Pancreas (tissue), 10 donors: Measurements from ENCODE around the gene XIAP. TPM values are rescaled to one million over a fixed set of nuclear protein-coding genes. Genes with fewer than 3 reads are reported as not detected.

Experiments used
- ATAC-seq, 4 donors: fragments of 200-7000 bp; cut with Tn5 transposase; one replicate each; pipeline versions ENCODE4 v1.8.0 to v1.9.1; 2020; ENCODE audit warnings: mild to moderate bottlenecking in 4 of 4, moderate library complexity in 4 of 4
- DNase-seq, 6 donors: peaks; one replicate each; pipeline ENCODE4 v3.0.0-alpha.2; 2020
- FAIRE-seq: peaks from 2 replicates; lab custom pipeline; 2012; peaks lifted over from hg19 to GRCh38; lab: Jason Lieb, UNC
- H3K27ac ChIP-seq, 4 donors: fragments of 200-600 bp; sonication (generic); 1 replicate in 3 of 4; 2 replicates in 1 of 4; pipeline versions ENCODE4 v1.5.0 to v1.8.0; 2020
- H3K27me3 ChIP-seq, 4 donors: fragments of 200-600 bp; one replicate each; pipeline ENCODE4 v1.8.0; 2021
- H3K36me3 ChIP-seq, 3 donors: fragments of 200-600 bp; sonication (generic) in 1 of 3; one replicate each; pipeline versions ENCODE4 v1.5.0 to v1.8.0; 2020 to 2021
- H3K4me1 ChIP-seq, 3 donors: fragments of 200-600 bp; one replicate each; pipeline ENCODE4 v1.8.0; 2021
- H3K4me3 ChIP-seq, 4 donors: fragments of 200-600 bp; sonication (generic) in 2 of 4; one replicate each; pipeline versions ENCODE4 v1.5.0 to v1.8.0; 2020 to 2021
- H3K9me3 ChIP-seq, 4 donors: fragments of 200-600 bp; one replicate each; pipeline ENCODE4 v1.8.0; 2021
- WGBS, 2 donors: extraction: QIAGEN DNeasy Blood & Tissue Kit; methylation state at CpG; one replicate each; pipeline ENCODE4 v1.1.7; 2013; 5-methylcytosine and 5-hydroxymethylcytosine counted together
- intact Hi-C, 3 donors: fragments of 100-400 bp; cut with DNase I; formaldehyde crosslinking; loops; one replicate each; pipeline versions ENCODE4 v1.11.1 to v1.14.2; 2022
- polyA plus RNA-seq, 2 donors: library from polyadenylated mRNA; stranded (reverse); fragments of 200-250 nt; gene quantifications; one replicate each; pipeline ENCODE4 v1.2.3, GENCODE V29; 2013
- total RNA-seq, 6 donors: library from RNA; stranded (reverse); fragmentation: NEBNext Ultra II Directional in 4 of 6; extraction: Animal tissue kit (Norgen Biotek cat#: 25700) in 4 of 6; gene quantifications; one replicate each; pipeline versions ENCODE4 v1.2.1 to v1.2.4, GENCODE V29; 2021 to 2023
- TF ChIP-seq, protein P1 (sequence below), 4 donors: fragments of 200-600 bp; sonication (generic) in 3 of 4; IDR thresholded peaks; one replicate each; pipeline versions ENCODE4 v1.5.0 to v1.8.0; 2021; ENCODE audit warnings: antibody characterized with exemption in 4 of 4
- donor health status: healthy with polysubstance abuse.
- donor health status: DM: no; HTN: no; CAD: no; lungs with moderate emphysema.
- donor health status: DM: no; HTN: no; CAD: no.
- donor health status: control.
- donor health status: control.
- donor health status: Bipolar disorder and iron deficiency.
- donor health status: DM: yes; HTN: yes; CAD: no.
- donor health status: DM: no; HTN: no; CAD: no.
- donor health status: DM: no; HTN: no; CAD: no.
- donor health status: DM: yes; HTN: yes; CAD: no.

XIAP gene
- total and polyA plus RNA-seq, 8 donors, result 3.4 to 40.6 (median 26.0) TPM

- Histone ChIP-seq H3K36me3 (no peaks in the 10 kb centered on the region), H3K27me3 (no peaks in the 10 kb centered on the region), H3K9me3 (no peaks in the 10 kb centered on the region), H3K4me1 (no peaks in the 10 kb centered on the region), H3K4me3 (no peak overlapping the region), H3K27ac (no peak overlapping the region)
- 51 to 96% methylated on average over 2 of the region's 2 CpGs for WGBS, 2 donors
- DNase-seq, result no peak
- intact Hi-C loops, result no loop called here
- TF ChIP-seq, protein P1, sequence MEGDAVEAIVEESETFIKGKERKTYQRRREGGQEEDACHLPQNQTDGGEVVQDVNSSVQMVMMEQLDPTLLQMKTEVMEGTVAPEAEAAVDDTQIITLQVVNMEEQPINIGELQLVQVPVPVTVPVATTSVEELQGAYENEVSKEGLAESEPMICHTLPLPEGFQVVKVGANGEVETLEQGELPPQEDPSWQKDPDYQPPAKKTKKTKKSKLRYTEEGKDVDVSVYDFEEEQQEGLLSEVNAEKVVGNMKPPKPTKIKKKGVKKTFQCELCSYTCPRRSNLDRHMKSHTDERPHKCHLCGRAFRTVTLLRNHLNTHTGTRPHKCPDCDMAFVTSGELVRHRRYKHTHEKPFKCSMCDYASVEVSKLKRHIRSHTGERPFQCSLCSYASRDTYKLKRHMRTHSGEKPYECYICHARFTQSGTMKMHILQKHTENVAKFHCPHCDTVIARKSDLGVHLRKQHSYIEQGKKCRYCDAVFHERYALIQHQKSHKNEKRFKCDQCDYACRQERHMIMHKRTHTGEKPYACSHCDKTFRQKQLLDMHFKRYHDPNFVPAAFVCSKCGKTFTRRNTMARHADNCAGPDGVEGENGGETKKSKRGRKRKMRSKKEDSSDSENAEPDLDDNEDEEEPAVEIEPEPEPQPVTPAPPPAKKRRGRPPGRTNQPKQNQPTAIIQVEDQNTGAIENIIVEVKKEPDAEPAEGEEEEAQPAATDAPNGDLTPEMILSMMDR (IDR thresholded peaks at IDR 0.05), result no peak
- FAIRE-seq, result no peak
- no peak for ATAC-seq
These were observed 5.5 kb upstream of the XIAP start for GRCh38 chrX:123854329-123854728.

DNA sequence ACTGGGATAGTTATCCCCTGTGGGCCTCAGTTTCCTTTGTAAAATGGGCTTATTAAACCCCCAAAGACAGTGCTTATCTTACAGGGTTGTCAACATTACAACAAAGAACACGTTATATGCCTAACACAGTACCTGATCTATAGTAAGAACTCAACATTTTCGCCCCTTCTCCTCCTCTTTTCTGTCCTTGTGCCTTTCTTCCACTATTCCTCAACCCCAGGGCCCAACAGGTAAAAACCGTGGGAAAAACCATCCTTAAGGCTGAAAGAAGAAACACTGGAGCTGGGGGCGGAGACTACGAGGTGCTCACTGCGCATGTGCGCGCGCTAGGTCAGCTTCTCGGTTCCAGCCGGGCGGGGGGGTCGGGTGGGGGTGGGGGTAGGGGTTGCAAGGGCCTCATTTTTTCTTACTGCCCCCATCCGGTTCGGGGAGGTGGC, 426 bp upstream of the XIAP start:
- Histone ChIP-seq H3K9me3 (no peaks in the 10 kb centered on the region), H3K4me1 (no peaks in the 10 kb centered on the region), H3K27me3 (no peaks in the 10 kb centered on the region), H3K27ac (peak overlapping the region; percentile 87 to 96 (median 89)), H3K4me3 (peak overlapping the region; percentile 37 to 53 (median 44)), H3K36me3 (no peaks in the 10 kb centered on the region)
- intact Hi-C loops, result no loop called here
- DNase-seq (peak in 1 of 6 donors; percentile 79), FAIRE-seq (no peak), ATAC-seq (peak; percentile 71 to 84 (median 75))
- 0 to 20% methylated on average over 14 to 15 of the region's 15 CpGs for WGBS, 2 donors
- TF ChIP-seq, protein P1 (IDR thresholded peaks at IDR 0.05), result no peak

DNA sequence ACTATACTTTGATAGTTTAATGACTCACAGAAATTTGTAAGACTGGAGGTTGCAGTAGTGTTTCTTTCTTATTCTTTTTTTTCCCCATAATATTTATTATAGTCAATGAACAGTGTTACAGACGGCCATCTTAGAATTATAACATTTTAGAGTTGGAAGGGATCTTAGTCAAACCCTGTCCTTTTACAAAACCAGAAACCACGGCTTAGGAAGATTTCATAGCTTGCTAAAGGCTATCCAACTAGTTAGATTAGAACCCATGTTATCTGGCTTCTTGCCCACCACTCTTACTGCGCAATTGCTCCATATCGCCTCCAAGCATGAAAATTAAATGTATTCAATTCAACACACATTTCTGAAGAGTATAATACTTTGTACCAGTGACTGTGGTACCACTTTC, 1.1 kb downstream of the XIAP start:
- Histone ChIP-seq H3K4me3 (peak overlapping the region; percentile 37 to 53 (median 44)), H3K9me3 (no peaks in the 10 kb centered on the region), H3K27ac (peak overlapping the region; percentile 87 to 96 (median 89)), H3K4me1 (no peaks in the 10 kb centered on the region), H3K27me3 (no peaks in the 10 kb centered on the region), H3K36me3 (no peaks in the 10 kb centered on the region)
- TF ChIP-seq, protein P1 (IDR thresholded peaks at IDR 0.05), result no peak
- FAIRE-seq, result no peak
- 1 to 39% methylated on average over 4 of the region's 4 CpGs for WGBS, 2 donors
- no peak for DNase-seq
- no peak for ATAC-seq
- intact Hi-C loops, result no loop called here

GRCh38 chrX:123869488-123869887, 9.6 kb downstream of the XIAP start:
- no peaks in the 10 kb centered on the region for H3K36me3 ChIP-seq
- no peaks in the 10 kb centered on the region for H3K4me1 ChIP-seq
- no peaks in the 10 kb centered on the region for H3K9me3 ChIP-seq
- intact Hi-C loops, result no loop called here
- no peaks in the 10 kb centered on the region for H3K27me3 ChIP-seq
- no peak overlapping the region for H3K4me3 ChIP-seq
- ATAC-seq, result peak in 1 of 4 donors; percentile 32
- FAIRE-seq, result no peak
- no peak overlapping the region for H3K27ac ChIP-seq
- WGBS, 2 donors, result 74 to 91% methylated on average over 1 of the region's 1 CpG
- no peak for DNase-seq
- TF ChIP-seq, protein P1 (IDR thresholded peaks at IDR 0.05), result no peak

DNA sequence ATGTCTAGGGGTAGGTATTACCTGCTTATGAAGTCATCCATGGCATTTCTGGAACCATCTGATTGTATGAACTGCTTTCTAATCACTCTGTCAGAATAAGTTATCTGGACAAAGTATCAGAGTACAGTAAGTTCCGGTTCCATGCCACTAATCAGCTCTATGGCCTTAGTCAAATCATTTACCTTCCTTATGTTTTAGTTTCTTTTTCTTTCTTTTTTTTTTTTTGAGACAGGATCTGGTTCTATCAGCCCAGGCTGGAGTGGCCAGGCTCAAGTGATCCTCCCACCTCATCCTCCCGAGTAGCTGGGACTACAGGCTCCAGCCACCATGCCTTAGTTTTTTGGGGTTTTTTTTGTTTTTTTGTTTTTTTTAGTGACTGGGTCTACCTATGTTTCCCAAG, 11.5 kb downstream of the XIAP start:
- no peaks in the 10 kb centered on the region for H3K4me1 ChIP-seq
- FAIRE-seq (no peak), ATAC-seq (peak in 2 of 4 donors; percentile 26 to 31), DNase-seq (no peak)
- no peak overlapping the region for H3K27ac ChIP-seq
- H3K36me3 ChIP-seq, result no peaks in the 10 kb centered on the region
- TF ChIP-seq, protein P1 (IDR thresholded peaks at IDR 0.05), result no peak
- H3K27me3 ChIP-seq, result no peaks in the 10 kb centered on the region
- intact Hi-C loops, result no loop called here
- H3K4me3 ChIP-seq, result no peak overlapping the region
- H3K9me3 ChIP-seq, result no peaks in the 10 kb centered on the region
- 54% methylated on average over 2 of the region's 2 CpGs for WGBS, 2 donors
